Stimulated activated naive CD8-positive, alpha-beta T cell treated with anti-CD3 and anti-CD28 coated beads, Interleukin-15, Interleukin-2, amounts not matched to agents 100 U/mL and 50 U/mL, for 24 hours (primary cell): ENCODE measurements around the gene CXCL5.
"Not testable (repeated sequence)": the region's sequence is repeated elsewhere in the genome, so short reads cannot be mapped to it uniquely, and the experiment has no call there.

Experiments
- ATAC-seq: fragments of 150-1000 bp; cut with Tn5 transposase; one replicate; pipeline ENCODE4 v1.10.0; 2021
- DNase-seq: peaks from one replicate; pipeline ENCODE4 v3.0.0; 2021

The CXCL5 gene

GRCh38 chr4:74015126-74015780 is 16.8 kb upstream of the CXCL5 start:
- ATAC-seq (no peak), DNase-seq (no peak)

GRCh38 chr4:74014332-74014731 is 15.9 kb upstream of the CXCL5 start:
- DNase-seq (no peak), ATAC-seq (no peak)

GRCh38 chr4:74013264-74013663 is 14.8 kb upstream of the CXCL5 start:
- ATAC-seq: no peak

DNA sequence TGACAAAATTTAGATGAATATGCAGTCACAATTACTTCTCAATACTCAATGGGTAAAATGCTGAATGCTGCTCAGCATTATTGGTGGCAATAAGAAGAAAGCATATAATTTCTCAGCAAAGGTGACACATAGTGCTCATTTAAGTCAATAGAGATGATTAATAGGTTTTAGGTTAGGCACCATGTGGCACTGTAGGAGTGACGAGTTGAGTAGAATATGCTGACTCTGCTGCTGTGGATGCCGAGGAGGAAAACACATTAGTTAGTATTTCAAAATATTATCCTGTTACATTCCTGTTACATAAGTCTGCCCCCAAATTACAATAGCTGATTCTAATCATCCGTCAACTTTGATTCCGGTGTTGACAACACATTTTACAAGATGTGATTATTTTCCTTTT is 13.7 kb upstream of the CXCL5 start:
- DNase-seq: no peak
- ATAC-seq: no peak

More at GRCh38 chr4:74013264-74013663, 14.8 kb upstream of the CXCL5 start:
- DNase-seq: no peak

DNA sequence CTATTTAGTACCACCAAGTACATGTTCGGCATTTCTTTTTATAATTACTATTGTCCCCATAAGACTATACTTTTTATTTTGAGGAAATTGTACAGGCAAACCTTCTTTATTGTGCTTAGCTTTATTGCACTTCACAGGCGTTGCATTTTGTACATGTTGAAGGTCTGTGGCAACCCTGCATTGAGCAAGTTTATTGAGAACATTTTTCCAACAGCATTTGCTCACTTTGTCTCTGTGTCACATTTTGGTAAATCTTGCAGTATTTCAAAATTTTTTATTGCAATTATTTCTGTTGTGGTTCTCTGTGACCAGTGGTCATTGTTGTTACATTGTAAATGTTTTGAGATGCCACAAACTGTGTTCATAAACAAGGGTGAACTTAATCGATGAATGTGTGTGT is 10.8 kb upstream of the CXCL5 start:
- ATAC-seq (no peak), DNase-seq (no peak)

- ATAC-seq: no peak
- no peak for DNase-seq
These were observed 7.6 kb upstream of the CXCL5 start for GRCh38 chr4:74006009-74006476.

- ATAC-seq: no peak
- no peak for DNase-seq
These were observed 7.1 kb upstream of the CXCL5 start for GRCh38 chr4:74005528-74005927.

GRCh38 chr4:74004668-74005067 is 6.2 kb upstream of the CXCL5 start:
- ATAC-seq: no peak
- DNase-seq: no peak

- ATAC-seq (no peak), DNase-seq (no peak)
These were observed 1.8 kb upstream of the CXCL5 start for GRCh38 chr4:74000301-74000700.

DNA sequence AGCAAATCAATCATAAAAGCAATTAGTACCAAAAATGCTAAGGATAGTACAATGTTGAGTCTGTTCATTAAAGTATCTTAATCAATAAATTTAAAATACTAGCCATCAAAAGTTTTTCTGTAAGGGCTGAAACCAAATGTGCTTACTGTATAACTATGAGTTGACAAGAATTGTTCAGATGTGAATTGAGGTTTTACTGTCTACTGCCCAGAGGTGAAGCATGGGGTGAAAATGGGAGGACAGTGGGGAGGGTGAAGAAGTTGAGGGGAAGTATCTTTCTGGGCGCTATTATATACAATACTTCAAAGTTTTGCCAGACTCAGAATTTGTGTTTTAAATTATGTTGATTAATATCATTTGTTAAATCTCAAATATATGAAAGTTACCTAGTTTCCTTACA is 6.4 kb downstream of the CXCL5 start:
- ATAC-seq: no peak

GRCh38 chr4:73991742-73992000 is 6.8 kb downstream of the CXCL5 start:
- ATAC-seq: no peak
- DNase-seq: no peak

More for the DNA sequence above, 6.4 kb downstream of the CXCL5 start:
- DNase-seq: no peak

GRCh38 chr4:73990988-73991741 is 7.3 kb downstream of the CXCL5 start:
- DNase-seq: no peak
- no peak for ATAC-seq

DNA sequence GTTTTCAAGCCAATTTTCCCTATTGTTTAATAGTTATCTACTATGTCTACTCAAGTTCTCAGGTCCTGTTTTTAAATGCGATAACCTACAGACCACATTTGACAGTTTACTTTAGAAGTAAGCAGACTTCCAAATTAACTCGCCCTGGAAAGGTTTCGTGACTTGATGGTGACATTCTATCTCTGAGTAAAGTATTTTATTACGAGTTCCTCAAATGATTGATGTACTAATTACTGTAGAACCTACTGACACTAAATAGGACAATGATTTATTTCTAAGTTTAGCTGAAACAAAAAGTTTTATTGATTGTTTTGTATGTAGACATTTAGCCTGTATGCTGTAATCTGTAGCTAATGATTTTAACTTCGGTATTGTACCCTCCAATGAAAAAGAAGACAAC is 8.5 kb downstream of the CXCL5 start:
- no peak for ATAC-seq
- DNase-seq: no peak

DNA sequence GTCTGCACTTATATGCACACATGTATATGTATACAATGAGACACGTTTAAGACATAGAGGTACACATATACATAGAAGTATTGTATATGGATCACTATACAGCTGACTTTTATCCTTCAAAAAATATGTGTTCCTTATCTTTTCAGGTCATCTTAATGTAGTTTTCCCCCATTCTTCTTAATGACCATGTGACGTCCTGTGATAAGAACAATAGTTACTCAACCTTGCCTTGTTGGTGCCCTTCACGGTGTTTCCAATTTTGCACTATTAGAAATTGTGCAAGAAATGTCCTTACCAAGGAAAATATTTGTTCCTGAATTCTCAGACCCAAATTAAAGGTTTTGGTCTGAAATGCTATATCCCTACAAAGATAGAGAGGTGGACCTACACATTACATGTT is 9.4 kb downstream of the CXCL5 start:
- DNase-seq (no peak), ATAC-seq (no peak)

DNA sequence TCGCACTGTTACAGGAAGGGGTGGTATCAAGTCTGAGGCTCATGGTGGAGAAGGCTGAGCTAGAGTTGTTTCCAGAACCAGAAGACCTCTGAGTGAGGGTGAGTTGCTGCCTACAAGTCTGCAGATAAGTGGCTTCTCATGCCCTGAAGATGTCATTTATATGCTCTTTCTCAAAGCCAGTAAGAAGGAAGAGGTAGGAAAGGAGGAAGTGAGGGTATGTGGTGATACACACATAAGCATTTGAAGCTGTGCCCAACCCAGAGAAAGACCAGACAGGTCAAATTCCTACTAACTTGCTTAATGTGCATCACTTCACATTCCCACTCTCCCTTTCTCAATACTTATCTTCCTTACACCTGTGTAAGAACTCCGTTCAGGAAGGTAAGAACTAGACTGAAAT is 10.4 kb downstream of the CXCL5 start, which contains the start of gene PPBP:
Gene PPBP (minus strand): TSS at position 130 of the 400 bp plus-strand sequence. CDS start 87 bp downstream, at position 43.
- no peak for ATAC-seq
- DNase-seq: no peak

- ATAC-seq (no peak), DNase-seq (no peak)
These were observed 13.0 kb downstream of the CXCL5 start for GRCh38 chr4:73985528-73985852.

DNA sequence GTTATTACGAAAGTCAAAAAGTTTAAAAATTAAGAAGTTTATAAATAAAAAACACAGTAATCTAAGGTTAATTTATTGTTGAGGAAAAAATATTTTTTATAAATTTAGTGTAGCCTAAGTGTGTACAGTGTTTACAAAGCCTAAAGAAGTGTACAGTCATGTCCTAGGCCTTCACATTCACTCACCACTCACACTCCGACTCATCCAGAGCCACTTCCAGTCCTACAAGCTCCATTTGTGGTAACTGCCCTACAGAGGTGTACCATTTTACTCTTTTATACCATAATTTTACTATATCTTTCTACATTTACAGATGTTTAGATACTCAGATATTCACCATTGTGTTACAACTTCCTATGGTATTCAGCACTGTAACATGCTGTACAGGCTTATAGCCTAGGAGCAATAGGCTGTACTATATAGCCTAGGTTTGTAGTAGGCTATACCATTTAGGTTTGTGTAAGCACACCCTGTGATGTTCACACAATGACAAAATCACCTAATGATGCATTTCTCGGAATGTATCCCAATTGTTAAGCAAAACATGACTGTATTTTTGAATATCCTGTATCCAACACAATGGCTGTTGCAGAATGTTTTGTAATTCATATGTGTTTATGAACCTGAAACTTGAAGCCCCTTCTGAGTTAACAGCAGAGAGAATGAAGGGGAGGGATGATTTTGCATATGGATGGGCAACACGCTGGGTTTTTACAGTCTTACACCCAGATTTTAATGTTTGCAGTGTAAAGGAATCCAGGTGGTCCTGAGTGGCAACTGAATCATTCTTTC is 13.5 kb downstream of the CXCL5 start:
- DNase-seq: no peak
- no peak for ATAC-seq

- ATAC-seq, DNase-seq: not testable (repeated sequence)
These were observed 17.3 kb downstream of the CXCL5 start for GRCh38 chr4:73981175-73981574.

- DNase-seq (no peak), ATAC-seq (no peak)
These were observed 19.0 kb downstream of the CXCL5 start for GRCh38 chr4:73979407-73979957.

DNA sequence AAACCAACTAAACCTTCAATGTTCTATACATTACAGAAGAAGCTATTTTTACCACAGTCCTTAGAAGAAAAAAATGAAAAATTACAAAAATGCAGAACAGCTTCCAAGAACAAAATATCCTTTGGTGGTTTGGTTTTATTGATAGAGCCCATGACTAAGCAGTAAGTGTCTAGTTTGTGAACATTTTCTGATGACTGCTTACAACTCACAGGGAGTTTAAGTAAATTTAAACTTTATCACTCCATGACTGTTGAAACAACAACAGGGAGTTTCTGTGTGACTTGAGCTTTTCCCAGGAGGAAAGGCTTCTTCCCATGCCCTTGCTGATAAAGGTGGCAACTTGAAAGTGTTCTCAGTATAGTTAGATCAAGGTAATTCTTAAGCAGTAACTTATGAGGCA is 19.6 kb downstream of the CXCL5 start:
- DNase-seq: no peak

GRCh38 chr4:73976716-73977115 is 21.8 kb downstream of the CXCL5 start:
- ATAC-seq (no peak), DNase-seq (no peak)

More for the DNA sequence above, 19.6 kb downstream of the CXCL5 start:
- ATAC-seq: no peak

DNA sequence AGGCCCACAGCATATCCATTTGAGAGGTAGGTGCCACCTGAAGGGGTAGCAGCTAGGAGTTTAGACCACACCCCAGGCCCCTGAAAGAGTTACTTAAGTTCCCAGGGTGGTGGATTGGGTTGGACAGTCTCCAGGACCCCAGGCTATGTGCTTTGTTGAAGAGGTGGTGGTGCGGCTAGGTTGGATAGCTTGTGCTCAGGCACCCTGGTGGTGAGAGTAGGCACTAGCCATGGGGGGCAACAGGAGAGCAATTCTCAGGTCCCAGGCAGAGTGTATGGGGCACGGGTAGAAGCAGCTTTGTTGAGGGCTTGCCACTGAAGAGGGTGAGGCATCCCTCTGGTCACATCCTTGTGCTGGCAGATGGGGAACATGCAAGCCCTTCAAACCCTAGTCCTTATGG is 22.3 kb downstream of the CXCL5 start:
- ATAC-seq: no peak
- no peak for DNase-seq

DNA sequence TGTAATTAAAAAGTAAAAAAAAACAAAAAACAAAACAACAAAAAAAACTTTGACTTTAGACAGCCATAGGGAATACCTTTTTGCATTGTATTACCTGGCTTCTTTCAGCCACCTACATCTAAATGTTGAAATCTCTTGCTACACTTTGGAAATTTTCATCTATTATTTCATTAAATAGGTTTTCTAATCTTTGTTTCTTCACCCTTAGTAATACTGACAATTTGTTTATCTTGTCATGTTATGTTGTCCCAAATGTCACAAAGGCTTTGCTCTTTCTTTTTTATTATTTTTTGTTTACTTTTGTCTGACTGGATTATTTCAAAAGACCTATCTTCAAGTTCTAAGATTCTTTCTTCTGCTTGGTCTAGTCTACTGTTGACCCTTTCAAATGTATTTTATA is 24.1 kb downstream of the CXCL5 start:
- no peak for ATAC-seq
- no peak for DNase-seq
